Right lung (tissue), 5 donors: Measurements from ENCODE around the gene ZNF408. TPM values are rescaled to one million over a fixed set of nuclear protein-coding genes. Genes with fewer than 3 reads are reported as not detected.
A peak's percentile ranks its signal among the peaks of the same experiment; 100 is the strongest.

ENCODE experiments used
- DNase-seq, 2 donors: peaks; one replicate each; pipeline ENCODE4 v3.0.0-alpha.2; 2013
- polyA plus RNA-seq, 5 donors: library from polyadenylated mRNA; unstranded; fragments of 120-200 nt; gene quantifications; one replicate each; pipeline versions ENCODE4 v1.2.1 to v1.2.3, GENCODE V29; 2013; ENCODE audit warnings: inconsistent platforms in 1 of 5, low replicate concordance in 1 of 5; ENCODE audit not compliant: insufficient read length in 5 of 5, insufficient read depth in 1 of 5

The ZNF408 gene
- polyA plus RNA-seq, 5 donors = 8.7 to 12.5 (median 10.9) TPM

DNA sequence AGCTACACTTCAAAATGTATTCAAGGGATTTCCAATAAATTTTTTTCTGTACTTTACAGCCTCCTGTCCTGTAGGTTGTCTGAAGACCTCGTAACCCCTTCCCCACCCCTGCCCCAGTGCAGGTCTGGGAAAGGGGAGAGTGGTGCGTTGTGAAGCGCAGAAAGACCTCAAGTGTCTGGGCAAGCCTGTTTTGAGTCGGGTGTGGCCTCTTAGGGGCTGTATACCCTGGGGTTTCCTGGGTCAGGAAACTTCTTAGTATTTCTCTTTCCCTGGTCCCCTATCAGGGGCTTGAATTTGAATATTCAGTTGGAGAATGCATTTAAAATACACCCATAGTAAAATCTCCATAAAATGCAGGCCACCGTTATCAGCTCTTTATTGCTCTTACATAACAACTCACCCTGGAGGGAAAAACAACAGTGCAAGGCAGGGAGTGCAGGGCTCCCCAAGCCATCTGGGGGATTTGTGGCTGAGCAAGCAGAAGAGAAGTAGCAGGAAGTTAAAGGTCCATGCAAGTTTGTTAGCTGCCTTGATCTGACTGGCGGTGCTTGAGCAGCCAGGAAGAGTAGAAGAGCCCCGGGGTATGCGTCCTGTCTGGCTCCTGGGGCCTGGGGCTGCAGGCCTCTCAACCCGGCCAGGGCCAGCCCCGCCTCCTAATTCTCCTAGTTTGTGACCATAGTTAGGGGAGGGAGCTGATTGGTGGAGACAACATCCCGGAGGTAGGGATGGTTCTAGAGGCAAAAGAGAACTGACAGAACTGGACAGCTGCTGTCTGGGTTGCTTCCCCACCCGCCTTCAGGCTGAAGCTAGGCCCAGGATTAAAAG, 26.2 kb upstream of the ZNF408 start:
- DNase-seq = no peak

DNA sequence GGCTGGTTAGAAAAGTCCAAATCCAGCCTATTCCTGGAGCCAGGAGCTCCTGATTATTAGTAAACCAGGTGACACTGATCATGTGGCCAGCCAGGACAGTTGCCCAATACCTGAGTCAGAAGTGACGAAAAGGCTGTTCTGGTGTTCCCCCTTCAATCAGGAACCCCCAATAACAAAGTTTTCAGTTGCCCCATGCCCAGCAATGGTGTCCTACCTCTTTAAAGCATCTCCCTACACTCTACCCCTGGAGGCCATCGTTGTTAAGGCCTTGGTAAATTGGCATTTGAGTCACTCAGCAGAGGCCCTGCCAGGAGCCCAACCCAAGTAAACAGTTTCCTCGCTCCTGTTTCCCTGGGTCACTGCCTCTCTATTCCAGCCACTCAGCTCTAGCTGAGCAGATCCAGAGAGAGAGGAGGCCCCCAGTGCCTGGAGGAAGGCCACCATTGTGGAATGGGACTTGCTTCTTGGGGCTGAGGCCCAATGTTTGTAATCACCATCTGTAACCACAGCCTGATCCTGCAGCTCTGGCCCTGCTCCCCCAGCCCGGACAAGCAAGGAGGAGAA, 25.5 kb upstream of the ZNF408 start:
- no peak for DNase-seq

DNA sequence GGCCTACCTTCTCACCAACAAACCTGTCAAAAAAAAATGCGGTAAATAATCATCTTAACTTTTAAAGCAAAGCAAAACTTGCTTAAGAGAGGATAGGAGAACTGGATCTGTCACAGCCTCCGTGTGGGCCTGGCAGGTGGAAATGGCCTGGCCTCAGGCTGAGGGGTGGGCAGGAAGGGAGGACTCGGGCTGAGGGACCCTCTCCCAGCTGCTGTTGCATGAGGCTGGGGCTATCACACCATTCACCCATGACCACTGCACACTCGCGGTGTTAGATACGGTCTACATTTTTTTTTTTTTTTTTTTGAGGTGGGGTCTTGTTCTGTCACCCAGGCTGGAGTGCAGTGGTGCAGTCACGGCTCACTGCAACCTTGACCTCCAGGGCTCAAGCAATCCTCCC, 24.9 kb upstream of the ZNF408 start:
- no peak for DNase-seq

DNA sequence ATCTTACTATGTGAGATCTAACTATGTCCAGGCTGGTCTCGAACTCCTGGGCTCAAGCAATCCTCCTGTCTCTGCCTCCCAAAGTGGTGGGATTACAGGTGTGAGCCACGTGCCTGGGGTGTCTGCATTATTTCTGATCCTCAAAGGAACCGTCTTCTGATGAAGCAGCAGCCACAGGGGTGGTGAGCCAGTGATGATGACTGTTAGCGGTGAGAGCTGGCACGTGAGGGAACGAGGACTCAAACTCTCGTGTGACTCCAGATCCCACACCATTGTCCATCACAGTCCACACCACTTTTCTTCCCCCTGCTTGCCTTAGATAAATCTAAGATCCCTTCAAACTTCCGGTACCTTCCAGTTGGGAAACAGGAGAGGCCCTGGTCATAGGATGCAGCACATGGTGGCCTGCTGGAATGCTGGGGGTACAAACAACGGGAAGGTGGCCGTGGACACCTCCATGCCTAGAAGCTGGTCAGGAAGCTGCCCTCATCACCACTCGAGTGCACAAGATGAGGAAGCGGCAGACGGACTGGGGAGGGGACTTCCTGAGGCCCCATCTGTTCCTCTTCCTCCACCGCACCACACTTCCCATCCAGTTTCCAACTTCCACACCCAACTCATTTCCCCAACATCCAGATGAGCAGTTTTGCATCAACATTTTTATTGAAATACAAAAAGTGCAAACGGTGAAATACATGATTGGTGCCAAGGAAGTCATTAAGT, 24.2 kb upstream of the ZNF408 start:
- no peak for DNase-seq

DNA sequence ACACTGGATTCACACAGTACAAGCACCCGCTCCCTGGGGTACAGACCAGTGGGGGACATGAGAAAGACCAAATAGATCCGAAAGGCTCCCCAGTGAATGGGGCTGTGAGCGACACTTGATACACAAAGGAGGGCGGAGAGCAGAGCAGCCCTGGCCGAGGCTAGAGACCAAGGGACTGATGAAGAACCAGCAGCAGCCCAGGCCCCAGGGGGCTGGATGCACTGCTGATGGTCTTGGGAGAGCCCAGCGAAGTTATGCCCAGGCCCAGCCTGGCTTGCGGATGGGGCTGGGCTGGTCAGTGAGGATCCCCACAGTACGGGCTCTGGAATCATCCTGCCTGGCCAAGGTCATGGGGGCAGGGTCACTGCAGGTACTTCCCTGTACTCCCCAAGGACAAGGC, 23.7 kb upstream of the ZNF408 start:
- DNase-seq = no peak

DNA sequence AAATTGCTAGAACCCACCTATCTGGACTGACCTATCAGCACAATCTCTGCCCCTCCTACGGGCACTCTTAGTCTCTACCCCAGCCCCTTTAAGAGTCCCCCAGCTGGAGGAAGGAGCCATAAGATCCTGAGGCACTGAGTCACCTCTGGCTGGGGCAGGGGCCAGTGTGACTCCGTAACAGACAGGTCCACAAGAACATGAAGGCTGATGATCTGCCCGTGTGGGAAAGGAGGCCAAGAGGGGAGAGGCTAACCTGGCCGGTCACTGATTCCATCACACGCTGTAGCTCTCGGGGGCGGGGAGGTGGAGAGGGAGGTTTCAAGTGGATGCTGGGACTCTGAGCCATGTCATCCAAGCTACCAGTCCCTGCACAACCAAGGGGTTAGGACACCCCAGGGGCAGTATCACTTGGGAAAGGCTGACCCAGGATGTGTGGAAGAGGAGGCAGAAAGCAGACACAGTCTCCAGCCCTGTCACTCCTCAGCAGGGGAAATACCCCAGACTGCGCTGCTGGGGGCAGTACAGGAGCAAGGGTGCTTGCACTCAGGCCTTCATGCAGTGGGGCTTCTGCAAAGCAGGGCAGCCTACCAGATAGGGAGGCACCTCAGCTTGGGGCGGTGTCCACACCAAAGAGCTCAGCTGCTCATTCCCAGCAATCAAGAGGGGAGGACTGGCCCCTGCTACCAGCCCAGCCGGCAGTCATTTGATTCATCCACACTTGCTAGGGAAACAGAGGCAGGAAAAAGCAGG, 22.7 kb upstream of the ZNF408 start:
- DNase-seq = no peak

DNA sequence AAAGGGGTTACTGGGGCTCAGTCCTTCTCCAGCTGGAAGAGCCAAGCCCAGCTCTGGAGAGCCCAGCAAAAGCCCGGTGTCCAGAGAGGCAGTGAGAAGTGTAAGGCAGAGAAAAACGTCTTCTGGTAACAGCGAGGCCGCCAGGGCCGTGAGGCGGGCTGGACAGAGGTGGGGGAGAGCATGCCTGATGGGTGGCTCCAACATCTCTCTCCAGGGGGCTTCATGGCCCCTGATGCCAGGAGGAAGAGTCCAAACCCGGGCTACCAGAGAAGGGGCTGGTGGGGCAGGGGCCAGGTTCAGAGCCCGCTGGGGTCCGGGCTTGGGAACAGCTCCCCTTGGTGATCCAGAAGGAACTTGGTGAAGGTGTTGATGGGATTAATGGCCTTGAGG, 22.1 kb upstream of the ZNF408 start:
- DNase-seq = no peak

DNA sequence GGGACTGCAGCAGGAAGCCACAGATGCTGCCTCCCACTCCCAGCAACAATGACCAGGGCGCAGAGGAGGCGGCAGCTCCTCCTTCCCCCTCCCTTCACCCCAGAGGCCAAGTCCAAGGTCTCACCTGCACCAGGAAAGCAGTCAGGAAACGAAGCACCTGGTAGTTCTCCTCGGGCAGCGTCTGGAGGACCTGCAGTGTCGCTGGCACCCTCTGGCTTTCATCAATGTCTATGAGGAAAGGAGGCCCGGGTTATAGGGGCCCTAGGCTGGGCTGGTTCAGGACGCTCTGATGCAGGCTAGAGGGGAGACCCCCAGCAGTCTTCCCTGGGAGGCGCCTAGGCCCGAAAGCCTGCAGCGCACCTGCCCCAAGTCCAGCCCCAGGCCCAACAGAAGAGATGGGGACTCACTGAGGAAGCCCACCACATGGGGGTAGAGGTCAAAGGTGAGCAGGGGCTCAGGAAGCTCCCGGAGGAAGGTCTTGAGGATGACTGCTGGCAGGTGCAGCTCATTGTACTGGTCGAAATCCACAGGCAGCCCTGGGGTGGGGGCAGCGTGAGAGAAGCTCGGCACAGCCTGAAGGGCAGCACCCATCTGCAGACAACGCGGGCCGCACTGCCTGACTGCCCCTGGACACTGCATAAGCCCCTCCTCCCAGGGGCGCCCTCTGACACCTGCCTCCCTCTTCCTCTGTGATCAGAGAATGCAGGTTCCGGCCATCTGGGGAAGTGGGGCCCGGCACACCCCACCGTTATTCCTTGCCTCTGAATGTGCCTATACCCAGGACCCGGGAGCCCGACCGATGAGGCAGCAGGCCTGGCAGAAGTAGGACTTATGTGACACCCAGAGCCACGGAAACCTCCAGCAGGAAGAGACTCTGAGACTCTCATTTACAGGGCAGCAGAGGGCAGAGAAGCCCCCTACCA, 21.3 kb upstream of the ZNF408 start:
- no peak for DNase-seq

DNA sequence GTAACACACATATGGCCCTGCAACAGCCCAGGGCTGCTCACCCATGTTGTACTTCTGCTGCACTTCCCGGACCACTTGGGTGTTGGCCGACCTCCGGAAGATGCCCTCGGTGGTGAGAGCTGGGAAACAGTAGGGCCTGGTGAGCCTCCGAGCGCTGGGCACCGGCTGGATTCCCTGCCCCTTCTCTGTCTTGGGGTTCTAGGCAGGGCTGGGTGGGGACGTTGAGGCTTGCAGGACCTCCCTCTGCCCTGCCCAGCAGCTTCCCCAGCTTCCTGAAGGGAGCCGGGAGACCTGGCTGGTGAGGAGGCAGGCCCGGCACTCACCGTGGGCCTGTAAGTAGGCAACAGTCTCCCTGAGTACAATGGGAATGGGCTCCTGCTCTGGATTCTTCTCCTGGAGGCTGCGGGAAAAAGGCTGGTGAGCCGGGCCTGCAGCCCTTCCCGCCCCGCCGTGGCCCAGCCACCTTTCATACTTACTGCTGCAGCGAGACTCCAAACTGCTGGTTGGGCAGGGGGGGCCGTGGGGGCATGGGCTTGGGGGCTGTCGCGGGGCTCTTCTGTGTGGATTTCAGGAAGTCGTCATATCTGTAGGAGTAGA, 20.6 kb upstream of the ZNF408 start:
- DNase-seq = no peak

DNA sequence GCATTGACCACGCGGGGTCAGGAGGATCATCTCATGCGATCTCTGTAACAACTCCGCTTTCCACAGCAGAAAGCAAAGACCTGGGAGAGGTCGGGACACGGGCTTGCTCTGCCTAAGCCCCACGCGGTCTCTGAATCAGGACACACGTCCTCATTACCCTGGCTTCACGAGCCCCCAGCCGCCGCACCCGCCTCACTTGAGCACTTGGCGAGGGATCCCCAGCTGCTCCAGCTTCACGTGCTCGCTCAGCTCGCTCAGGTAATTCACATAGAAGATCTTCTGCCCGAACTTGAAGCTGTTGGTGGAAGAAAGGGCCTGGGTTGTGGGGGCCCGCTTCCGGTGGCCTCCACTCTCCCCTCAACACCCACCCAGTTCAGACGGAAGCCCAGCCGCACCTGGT, 20.0 kb upstream of the ZNF408 start:
- DNase-seq = no peak

DNA sequence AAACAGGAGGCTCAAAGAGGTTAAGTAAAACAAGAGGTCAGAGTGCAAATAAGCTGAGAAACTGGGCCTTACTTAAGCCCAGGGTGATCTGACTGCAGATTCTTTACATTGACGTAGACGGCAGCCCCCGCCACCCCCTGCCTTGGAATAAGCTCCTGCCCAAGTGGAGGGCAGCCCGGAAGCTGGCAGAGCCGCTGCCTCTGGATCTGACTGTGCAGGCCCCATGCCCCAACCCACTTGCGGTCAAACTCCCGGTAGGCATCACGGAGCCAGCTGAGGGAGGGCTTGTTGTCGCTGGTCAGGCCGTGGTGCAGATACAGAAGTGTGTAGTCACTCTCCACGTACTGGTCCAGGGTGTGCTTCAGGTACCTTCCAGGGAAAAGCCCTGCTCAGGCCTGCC, 19.0 kb upstream of the ZNF408 start:
- DNase-seq = no peak

DNA sequence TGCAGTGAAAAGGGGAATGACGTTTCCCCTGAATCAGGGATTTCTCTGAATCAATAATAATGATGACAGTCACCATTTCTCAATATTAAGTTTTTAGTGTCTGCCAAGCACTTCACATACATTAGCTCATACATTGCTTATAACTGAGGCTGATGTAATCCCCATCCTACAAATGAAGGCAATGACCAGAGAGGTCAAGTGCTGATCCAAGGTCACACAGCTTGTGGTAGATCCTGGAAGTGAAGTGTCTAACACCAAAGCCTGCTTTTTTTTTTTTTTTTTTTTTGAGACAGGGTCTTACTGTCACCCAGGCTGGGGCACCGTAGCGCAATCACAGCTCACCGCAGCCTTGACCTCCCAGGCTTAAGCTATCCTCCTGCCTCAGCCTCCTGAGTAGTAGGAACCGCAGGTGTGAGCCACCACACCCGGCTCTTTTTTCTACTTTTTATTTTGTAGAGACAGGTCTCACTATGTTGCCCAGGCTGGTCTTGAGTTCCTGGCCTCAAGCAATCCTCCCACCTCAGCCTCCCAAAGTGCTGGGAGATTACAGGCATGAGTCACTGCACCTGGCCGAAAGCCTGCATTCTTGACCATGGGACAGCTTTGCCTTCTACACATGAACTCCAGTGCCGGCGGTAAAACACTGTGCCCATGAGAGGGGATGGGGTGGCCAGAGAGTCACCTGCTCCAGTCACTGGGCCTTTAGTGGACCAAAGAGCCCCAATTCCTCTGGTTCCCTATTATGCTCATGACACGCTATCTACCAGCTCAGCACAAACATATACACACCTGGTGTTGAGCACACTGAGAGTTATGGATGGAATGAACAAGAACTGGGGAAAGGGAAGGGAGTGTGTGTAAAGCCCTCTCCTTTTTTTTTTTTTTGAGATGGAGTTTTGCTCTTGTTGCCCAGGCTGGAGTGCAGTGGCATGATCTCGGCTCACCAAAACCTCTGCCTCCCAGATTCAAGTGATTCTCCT, 17.8 kb upstream of the ZNF408 start:
- DNase-seq = no peak

DNA sequence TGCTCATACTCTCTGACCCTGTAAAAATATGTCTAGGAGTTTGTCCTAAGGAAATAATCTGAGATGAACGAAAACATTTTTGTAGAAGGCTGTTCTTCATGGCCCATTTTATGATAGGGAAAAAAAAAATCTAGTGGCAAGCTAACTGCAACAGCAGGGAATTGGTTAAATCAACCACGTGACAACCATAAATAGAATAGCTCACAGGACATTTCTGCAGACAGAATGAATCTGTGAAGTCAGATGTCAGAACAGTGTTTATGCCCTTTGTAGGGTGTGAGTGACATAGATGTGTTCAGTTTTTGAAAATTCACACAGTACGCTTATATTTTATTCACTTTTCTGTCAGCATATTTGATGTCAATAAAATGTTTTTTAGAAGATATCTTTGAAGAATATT, 16.5 kb upstream of the ZNF408 start:
- DNase-seq = no peak

DNA sequence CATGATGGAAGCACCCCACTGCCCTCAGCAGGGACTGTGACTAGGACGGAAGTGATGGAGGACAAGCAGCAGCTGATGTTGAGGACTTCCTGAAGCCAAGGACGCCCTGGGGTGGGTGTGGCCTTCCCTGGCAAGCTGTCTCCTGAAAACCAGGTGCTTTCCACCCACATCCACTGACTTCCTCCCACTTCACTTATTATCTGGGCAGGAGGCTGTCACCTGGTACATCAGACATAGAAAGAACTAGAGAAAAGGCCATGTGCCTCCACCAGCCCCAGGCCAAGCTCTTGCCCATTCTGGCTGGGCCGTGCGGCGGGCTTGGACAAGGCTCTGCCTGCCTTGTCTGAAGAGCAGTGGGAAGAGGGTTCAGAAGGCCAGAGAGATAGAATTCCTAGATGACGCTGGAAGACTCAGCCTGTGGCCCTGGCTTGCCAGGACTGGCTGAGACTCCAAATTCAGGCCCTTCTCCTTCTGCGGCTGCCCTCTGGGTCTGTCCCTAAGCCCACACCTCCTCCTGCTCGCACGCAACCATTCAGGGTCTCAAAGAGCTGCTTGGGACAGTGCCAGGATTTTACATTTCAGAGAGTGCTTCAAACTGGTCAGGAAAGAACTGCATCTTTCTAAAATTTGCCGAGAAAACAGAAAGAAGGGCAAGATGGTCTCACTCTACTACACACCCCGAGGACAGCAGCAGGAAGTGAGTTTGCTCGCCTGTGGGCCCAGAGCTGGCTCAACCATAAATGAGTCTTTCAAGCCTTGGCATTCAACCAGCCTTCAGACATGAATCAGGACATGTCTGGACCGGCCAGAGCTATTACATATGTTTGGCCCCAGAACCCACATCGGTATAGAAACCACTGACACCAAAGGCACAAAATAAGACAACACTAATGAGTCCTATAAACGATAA, 13.7 kb upstream of the ZNF408 start:
- peak; percentile 73 to 77 for DNase-seq

DNA sequence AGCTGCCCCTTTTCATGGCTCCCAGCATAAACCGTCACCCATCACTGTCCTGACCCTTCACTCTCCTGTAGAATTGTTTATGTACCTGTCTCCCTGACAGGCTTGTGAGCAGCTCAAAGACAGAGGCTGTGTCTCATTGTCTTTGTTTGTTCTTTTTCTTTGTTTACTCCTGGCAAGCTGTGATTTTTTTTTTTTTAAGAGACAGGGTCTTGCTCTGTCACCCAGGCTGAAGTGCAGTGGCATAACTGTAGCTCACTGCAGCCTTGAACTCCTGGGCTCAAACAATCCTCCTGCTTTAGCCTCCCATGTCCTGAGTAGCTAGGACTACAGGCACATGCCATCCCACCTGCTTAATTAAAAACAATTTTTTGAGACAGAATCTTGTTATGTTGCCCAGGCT, 10.1 kb upstream of the ZNF408 start:
- DNase-seq = no peak

DNA sequence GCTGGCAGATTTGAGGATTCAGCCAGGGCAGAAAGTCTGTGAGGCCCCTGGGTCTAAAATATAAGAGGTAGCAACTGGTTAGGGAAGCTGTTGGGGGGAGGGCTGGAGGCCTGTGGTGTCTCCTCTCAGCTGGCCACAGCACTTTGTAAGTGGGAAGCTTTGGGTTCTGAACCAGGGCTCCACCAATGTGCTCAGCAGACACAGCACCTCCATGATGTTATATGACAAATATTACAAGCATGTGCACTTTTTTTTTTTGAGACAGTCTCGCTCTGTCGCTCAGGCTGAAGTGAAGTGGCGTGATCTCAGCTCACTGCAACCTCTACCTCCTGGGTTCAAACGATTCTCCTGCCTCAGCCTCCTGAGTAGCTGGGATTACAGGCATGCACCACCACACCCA, 8.4 kb upstream of the ZNF408 start:
- DNase-seq = no peak

DNA sequence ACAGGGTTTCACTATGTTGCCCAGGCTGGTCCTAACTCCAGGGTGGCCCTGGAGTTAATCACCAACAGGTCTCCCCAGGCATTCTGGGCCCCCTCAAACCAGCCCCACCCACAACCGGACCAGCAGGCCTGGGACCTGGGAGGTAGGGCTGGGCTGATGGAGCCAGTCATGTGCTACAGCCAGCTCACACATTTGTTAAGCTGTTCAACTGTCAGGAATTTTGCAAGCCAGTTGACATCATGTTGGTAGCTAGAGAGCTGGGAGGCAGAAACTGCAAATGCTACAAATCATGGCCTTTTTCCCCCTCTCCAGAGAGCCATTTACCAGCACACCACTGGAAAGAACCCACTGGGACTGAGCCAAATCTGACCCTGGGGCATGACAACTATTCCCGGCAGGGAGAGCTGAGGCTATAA, 7.2 kb upstream of the ZNF408 start:
- no peak for DNase-seq

DNA sequence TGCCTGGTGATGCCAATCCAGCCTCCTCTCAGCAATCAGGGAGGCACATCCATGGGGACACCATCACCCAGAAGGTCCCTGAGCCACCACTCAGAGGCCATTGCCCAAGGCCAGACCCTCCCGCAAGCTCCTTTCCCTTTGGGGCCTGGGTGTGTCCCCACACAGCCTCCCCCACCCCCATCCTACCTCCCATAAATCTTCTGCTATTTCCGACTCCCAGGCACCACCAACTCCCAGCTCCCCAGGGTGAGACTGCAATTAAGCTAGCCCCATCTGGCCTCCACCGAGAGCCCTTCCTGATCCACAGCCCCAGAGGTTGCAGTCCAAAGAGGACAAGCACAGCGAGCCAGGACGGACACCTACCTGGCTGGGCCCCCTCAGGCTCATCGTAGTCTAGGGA, 6.8 kb upstream of the ZNF408 start:
- no peak for DNase-seq
